DOHH2 (cell line): ENCODE results near the gene RTKN.

Experiments used
- H3F3A ChIP-seq: fragments of 200-600 bp; sonication (generic), shearing (Covaris generic); 2 replicates; pipeline ENCODE4 v1.6.0; 2016; ENCODE audit warnings: antibody characterized with exemption, mild to moderate bottlenecking; ENCODE audit not compliant: control insufficient read depth, insufficient read depth
- H3K27ac ChIP-seq: fragments of 200-600 bp; sonication (generic); 2 replicates; pipeline ENCODE4 v1.5.1; 2014; ENCODE audit warnings: low read depth, mild to moderate bottlenecking, low read length, moderate library complexity
- H3K27me3 ChIP-seq: fragments of 200-600 bp; sonication (generic); 2 replicates; pipeline ENCODE4 v1.6.1; 2014; ENCODE audit warnings: mild to moderate bottlenecking, low read length, mixed read lengths; ENCODE audit not compliant: control insufficient read depth
- H3K36me3 ChIP-seq: fragments of 200-600 bp; sonication (generic); 2 replicates; pipeline ENCODE4 v1.6.1; 2014; ENCODE audit warnings: mild to moderate bottlenecking, low read length, moderate library complexity, mixed read lengths; ENCODE audit not compliant: control insufficient read depth
- H3K4me1 ChIP-seq: fragments of 200-600 bp; sonication (generic); 2 replicates; pipeline ENCODE4 v1.6.1; 2014; ENCODE audit warnings: mild to moderate bottlenecking, low read length, mixed read lengths; ENCODE audit not compliant: control insufficient read depth
- H3K4me2 ChIP-seq: fragments of 200-600 bp; sonication (generic); 2 replicates; pipeline ENCODE4 v1.6.0; 2014; ENCODE audit warnings: mild to moderate bottlenecking, low read length, moderate library complexity
- H3K4me3 ChIP-seq: fragments of 200-600 bp; sonication (generic); 2 replicates; pipeline ENCODE4 v1.5.1; 2014; ENCODE audit warnings: mild to moderate bottlenecking, low read length, mixed read lengths
- H3K79me2 ChIP-seq: fragments of 200-600 bp; sonication (generic); 2 replicates; pipeline ENCODE4 v1.6.1; 2014; ENCODE audit warnings: mild to moderate bottlenecking, low read length, mixed read lengths; ENCODE audit not compliant: control insufficient read depth
- H3K9me2 ChIP-seq: fragments of 200-600 bp; sonication (generic); replicated peaks from 2 replicates; pipeline ENCODE4 v1.6.1; 2014; ENCODE audit warnings: mild to moderate bottlenecking, low read length, mixed read lengths; ENCODE audit not compliant: control insufficient read depth
- H3K9me3 ChIP-seq: fragments of 200-600 bp; sonication (generic); 2 replicates; pipeline ENCODE4 v1.6.1; 2014; ENCODE audit warnings: antibody characterized with exemption, low read length, mixed read lengths; ENCODE audit not compliant: control insufficient read depth, insufficient read depth
- H4K20me1 ChIP-seq: fragments of 200-600 bp; sonication (generic); 2 replicates; pipeline ENCODE4 v1.6.0; 2014; ENCODE audit warnings: low read depth, mild to moderate bottlenecking, antibody characterized with exemption, low read length, moderate library complexity; ENCODE audit not compliant: control insufficient read depth, insufficient read depth
- CTCF ChIP-seq: fragments of 200-600 bp; sonication (generic); IDR thresholded peaks from one replicate; pipeline ENCODE4 v1.5.1; 2014; ENCODE audit warnings: antibody characterized with exemption, mild to moderate bottlenecking, low read depth, low read length; ENCODE audit not compliant: poor library complexity, severe bottlenecking
- EZH2phosphoT487 ChIP-seq: fragments of 200-600 bp; sonication (generic); IDR thresholded peaks from 2 replicates; pipeline ENCODE4 v1.6.1; 2017; ENCODE audit warnings: borderline replicate concordance, mild to moderate bottlenecking, antibody characterized with exemption, low read length, moderate library complexity, mixed read lengths

Gene RTKN

GRCh38 chr2:74441170-74441689, 507 bp downstream of the RTKN start:
- H3K27ac ChIP-seq: no peak overlapping the region
- H3K27me3 ChIP-seq: peaks cover 27% of the 10 kb centered on the region
- H3F3A ChIP-seq: no peaks in the 10 kb centered on the region
- H3K9me3 ChIP-seq: no peaks in the 10 kb centered on the region
- TF ChIP-seq CTCF: no peak
- TF ChIP-seq EZH2phosphoT487: no peak
- peak overlapping the region; percentile 69 for H3K4me2 ChIP-seq
- no peaks in the 10 kb centered on the region for H3K9me2 ChIP-seq
- H3K4me3 ChIP-seq: peak overlapping the region; percentile 66
- no peaks in the 10 kb centered on the region for H3K79me2 ChIP-seq
- no peaks in the 10 kb centered on the region for H3K36me3 ChIP-seq
- H4K20me1 ChIP-seq: no peaks in the 10 kb centered on the region
- peaks cover 47% of the 10 kb centered on the region for H3K4me1 ChIP-seq

- peaks cover 47% of the 10 kb centered on the region for H3K4me1 ChIP-seq
- no peaks in the 10 kb centered on the region for H3K9me3 ChIP-seq
- no peaks in the 10 kb centered on the region for H3K79me2 ChIP-seq
- no peaks in the 10 kb centered on the region for H3K9me2 ChIP-seq
- TF ChIP-seq EZH2phosphoT487 (no peak), CTCF (no peak)
- H3K4me3 ChIP-seq: peak overlapping the region; percentile 66
- H3F3A ChIP-seq: no peaks in the 10 kb centered on the region
- peaks cover 27% of the 10 kb centered on the region for H3K27me3 ChIP-seq
- H3K4me2 ChIP-seq: peak overlapping the region; percentile 69
- no peaks in the 10 kb centered on the region for H3K36me3 ChIP-seq
- no peaks in the 10 kb centered on the region for H4K20me1 ChIP-seq
- H3K27ac ChIP-seq: no peak overlapping the region
These were observed 1.2 kb downstream of the RTKN start for GRCh38 chr2:74440378-74441169.

GRCh38 chr2:74439803-74440377, 1.8 kb downstream of the RTKN start:
- TF ChIP-seq CTCF: no peak
- no peak for TF ChIP-seq EZH2phosphoT487
- H3K36me3 ChIP-seq: no peaks in the 10 kb centered on the region
- H3F3A ChIP-seq: no peaks in the 10 kb centered on the region
- no peak overlapping the region for H3K27ac ChIP-seq
- H3K27me3 ChIP-seq: peaks cover 25% of the 10 kb centered on the region
- no peaks in the 10 kb centered on the region for H3K79me2 ChIP-seq
- peak overlapping the region; percentile 69 for H3K4me2 ChIP-seq
- no peaks in the 10 kb centered on the region for H3K9me2 ChIP-seq
- H3K9me3 ChIP-seq: no peaks in the 10 kb centered on the region
- H3K4me3 ChIP-seq: peak overlapping the region; percentile 66
- no peaks in the 10 kb centered on the region for H4K20me1 ChIP-seq
- peaks cover 47% of the 10 kb centered on the region for H3K4me1 ChIP-seq
